ENCODE results near the gene HCFC1R1.

DNA sequence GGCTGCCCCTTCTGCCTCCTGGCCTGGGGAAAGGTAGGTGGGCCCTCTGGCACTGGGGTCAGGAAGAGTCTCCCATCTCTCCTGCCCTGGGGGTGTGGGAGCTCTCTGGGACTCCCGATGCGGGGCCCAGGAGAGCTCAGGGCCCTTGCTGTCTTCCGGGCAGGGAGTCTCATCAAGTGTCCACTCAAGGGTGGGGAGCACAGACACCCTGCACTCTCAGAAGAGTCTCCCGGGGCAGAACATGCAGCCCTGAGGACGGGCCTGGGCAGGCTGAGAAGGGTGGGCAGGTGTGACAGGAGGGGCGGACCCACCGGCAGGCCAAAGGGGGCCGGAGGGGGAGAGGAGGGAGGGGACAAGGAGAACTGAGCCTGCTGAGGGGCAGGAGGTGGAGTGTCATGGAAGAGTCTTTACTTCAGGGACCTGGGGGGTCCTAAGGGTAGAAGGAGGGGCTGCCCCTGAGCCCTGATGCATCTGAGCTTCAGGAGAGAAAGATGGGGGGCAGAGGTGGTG lies 35.1 kb downstream of the HCFC1R1 start:
- TF ChIP-seq, protein P1, sequence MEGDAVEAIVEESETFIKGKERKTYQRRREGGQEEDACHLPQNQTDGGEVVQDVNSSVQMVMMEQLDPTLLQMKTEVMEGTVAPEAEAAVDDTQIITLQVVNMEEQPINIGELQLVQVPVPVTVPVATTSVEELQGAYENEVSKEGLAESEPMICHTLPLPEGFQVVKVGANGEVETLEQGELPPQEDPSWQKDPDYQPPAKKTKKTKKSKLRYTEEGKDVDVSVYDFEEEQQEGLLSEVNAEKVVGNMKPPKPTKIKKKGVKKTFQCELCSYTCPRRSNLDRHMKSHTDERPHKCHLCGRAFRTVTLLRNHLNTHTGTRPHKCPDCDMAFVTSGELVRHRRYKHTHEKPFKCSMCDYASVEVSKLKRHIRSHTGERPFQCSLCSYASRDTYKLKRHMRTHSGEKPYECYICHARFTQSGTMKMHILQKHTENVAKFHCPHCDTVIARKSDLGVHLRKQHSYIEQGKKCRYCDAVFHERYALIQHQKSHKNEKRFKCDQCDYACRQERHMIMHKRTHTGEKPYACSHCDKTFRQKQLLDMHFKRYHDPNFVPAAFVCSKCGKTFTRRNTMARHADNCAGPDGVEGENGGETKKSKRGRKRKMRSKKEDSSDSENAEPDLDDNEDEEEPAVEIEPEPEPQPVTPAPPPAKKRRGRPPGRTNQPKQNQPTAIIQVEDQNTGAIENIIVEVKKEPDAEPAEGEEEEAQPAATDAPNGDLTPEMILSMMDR (IDR thresholded peaks at IDR 0.05): no peak
- TF ChIP-seq POLR2A (IDR thresholded peaks at IDR 0.05): no peak

All from adrenal gland (tissue), 5 donors.